GM10847 (cell line): ENCODE data around the gene CXCR6.

Experiments
- POLR2A ChIP-seq: IDR thresholded peaks from 2 replicates; pipeline ENCODE4 v1.6.1; 2011; ENCODE audit not compliant: insufficient read length; ENCODE audit errors: extremely low read depth

CXCR6 gene

GRCh38 chr3:45984331-45985312 lies 41.4 kb downstream of the CXCR6 start:
- TF ChIP-seq POLR2A, result no peak

DNA sequence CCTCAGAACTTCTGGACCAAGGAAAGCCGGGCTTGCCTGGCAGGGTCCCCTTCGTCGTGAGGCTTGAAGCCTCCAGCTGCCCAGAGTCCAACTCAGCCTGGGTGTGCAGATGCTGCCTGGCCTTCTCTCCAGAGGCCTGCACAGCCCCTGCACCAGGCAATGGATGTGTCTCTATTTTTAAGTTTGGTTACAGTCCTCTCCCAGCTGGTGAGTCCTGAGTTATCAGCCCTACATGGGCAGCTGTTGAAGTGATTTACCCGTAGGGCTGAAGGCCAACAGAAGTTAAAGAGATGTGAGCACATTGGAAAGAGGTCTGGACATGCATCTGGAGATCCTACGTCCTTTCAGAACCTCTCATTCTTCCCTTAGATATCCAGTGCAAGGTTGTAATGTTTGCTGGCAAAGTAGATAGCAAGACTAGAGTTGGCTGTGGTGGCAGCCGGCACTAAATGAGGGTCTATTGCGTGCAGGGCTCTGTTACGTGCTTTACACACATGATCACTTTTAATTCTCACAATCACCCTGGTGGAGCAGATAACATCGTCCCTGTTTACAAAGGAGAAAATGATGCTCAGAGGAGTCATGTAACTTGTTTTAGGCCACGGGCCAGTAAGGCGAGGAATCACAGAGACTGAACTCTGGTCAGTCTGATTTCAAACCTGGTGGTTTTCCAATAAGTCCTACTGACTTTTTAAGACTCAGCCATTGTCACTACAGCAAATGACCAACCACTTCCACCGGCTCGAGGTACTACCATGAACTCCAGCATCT lies 42.5 kb downstream of the CXCR6 start:
- TF ChIP-seq POLR2A, result no peak

DNA sequence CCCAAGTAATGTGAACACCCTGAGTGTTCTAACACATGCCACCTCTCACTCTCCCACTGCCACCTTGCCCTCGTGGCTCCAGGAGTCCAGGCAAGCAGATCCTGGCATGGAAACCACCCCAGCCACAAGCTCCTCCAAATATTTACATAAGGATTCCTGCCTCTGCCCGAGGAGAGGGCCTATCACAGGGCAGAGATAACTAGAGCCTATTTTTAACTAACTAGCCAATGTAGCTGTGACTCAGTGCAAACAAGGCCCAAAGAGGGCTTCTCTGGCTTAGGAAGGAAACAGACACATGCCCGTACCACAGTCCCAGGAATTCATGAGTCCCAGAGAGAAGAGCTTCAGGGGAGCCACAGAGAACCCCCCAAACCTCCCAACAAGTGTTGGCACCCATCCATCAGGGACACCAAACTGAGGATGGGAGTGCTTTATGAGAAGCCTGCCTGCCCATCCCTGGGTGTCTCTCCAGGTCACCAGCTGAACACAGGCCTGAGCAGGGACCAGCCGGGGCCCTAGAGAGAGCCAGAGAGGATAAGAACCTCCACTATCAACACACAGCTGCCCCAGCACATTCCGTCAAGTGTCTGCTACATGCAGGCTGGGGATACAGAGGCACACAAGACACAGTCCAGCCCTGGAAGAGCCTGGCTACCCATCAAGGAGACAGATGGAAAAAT lies 43.2 kb downstream of the CXCR6 start:
- no peak for TF ChIP-seq POLR2A

- TF ChIP-seq POLR2A, result no peak
These were observed 44.4 kb downstream of the CXCR6 start for GRCh38 chr3:45987368-45988291.

GRCh38 chr3:45988362-45988761 lies 45.1 kb downstream of the CXCR6 start:
- TF ChIP-seq POLR2A, result no peak

DNA sequence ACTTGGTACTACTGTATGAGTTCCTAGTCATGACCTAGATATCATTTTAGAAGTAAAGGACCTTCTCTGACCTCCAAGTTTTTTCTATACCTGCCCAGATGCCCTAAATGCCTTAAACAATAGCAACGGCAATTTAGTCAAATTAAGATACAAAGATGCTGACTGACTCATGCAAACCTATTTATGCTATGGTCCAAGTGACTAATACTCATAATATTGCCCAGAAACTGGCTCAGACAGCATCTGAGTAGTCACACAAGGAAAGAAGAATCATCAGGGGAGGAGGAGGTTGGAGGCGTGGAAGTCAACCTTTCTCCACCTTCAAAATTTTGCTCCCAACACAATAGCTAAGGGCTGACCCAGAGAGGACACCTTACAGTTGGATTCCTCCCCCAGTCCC lies 45.5 kb downstream of the CXCR6 start:
- TF ChIP-seq POLR2A, result no peak

DNA sequence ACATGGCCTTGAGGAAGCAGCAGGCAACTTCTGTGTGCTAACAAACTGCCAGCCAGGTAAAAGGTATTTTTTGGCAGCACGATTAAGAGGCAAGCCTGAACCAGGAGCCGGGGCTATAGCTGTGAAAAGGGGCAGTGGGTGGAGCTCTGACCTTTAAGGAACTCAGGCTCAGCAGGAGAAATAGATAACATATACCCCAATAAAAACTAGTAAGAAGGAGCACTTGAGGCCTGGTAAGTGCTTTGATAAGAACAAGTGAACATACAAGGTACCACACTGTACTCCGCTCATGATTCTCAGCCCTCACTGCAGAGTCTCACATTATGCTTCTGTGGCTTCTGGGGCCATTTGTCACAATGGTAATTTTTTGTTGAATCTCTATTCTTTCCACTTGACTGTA lies 46.9 kb downstream of the CXCR6 start:
- TF ChIP-seq POLR2A, result no peak

DNA sequence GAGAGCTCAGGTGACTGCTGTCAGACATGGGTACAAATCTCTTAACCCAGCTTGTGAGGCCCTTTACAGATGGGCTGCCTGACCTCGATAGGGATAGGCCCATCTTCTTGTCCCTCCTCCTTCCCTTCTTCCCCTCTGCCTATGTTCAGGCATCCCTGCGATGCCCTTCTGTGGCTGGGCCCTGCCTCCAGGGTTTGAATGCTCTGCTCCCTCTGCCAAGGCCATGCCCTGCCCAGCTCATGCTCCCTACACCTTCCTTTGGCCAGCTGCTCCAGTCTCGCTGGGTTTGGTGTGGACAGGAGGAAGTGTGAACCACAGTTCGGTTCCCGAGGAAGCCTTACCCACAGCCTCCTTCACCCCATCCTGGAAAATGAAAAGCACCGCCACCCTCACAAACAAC lies 48.1 kb downstream of the CXCR6 start:
- TF ChIP-seq POLR2A, result no peak

GRCh38 chr3:45992133-45992729 lies 49.0 kb downstream of the CXCR6 start:
- TF ChIP-seq POLR2A, result no peak

DNA sequence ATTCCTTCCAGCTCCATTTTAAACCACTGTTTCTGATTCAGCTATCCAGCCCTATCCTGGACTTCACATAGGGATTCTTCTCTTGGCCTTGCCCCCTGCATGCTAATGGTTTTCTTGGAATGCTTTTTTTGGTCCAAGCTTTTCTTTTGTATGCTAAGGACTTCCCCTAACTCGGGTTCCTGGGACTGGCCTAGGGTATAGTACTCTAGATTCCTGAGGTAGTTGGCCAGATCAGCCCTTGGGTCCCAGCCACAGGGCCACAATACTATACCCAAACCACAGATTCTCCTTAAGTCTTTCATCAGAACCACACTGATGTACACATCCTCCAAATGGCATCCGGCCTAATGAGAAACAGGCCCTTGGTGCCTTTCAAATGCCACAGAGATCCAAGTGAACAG lies 49.6 kb downstream of the CXCR6 start:
- TF ChIP-seq POLR2A, result no peak

DNA sequence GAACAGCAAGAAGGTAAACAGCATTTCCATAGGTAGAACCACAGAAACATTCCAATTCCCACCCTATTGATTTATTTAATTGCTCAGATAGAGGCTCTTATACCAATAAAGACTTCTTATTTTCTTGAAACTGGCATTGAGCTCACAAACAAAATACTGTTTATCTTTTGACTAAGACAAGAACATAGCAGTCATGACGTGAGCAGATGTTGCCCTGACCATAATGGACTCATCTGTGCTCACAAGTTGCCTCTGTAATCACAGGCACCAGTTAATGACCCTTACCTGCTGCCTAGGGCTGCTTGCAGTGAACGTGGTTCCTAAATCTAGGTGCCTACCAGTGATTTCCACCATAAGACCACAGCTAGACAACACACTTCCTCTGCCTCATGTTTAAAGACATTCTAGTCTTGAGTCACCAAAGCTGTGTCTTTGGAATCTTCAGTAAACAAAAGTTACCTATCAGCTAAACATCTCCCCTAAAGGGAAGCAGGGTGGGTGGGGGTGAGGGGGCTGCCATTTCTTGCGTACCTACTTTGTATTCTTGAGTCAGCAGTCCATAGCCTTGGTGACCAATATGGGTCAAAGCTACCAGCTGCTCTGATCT lies 50.3 kb downstream of the CXCR6 start:
- no peak for TF ChIP-seq POLR2A

DNA sequence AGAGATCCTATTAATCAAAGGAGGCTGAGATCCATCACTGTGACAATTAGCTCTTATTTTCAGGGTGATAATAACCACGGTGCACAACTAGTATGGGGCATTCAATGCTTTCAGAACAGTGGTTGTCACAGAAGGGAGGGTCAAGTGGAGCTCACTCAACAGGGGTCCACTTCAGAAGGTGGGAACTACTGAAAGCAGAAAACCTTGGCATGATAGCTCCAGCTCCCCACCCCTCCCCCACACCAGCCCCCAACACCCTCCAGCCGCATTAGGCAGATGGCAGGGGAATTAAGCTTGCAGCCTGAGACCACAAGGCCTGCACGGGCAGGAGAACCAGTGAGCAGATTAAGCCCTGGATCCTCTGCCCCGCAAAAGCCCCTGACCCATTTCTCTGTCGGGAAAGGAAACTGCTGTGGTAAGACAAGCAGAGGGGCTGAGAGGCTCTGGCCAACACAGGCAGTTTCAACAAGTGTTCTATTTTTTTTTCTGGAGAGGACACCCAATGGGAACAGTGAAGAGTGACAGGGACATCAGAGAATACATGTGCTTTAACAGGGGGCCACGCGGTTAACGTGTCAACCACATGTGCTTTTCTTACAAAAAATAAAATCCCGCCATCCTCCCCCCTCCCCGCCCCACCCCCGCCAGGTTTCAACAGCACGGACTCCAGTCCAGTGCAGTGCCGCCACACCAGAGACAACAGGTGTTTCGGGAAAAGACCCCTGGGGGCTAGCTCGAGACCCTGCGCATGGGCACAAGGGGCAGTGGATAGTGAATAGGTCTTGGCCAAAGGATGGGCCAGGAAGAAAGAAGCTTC lies 51.4 kb downstream of the CXCR6 start:
- no peak for TF ChIP-seq POLR2A

GRCh38 chr3:45995236-45996192 lies 52.2 kb downstream of the CXCR6 start, which contains the start of gene FYCO1:
FYCO1 (minus strand) TSS chr3:45995824; CDS start chr3:45984910, 10,914 bp downstream.
- peak; percentile 58 for TF ChIP-seq POLR2A
